ENCODE results near the gene BMP4. TPM values are rescaled to one million over a fixed set of nuclear protein-coding genes. Genes with fewer than 3 reads are reported as not detected.

BMP4 gene
- total RNA-seq, 4 donors from 2014 or later: 12.1 to 53.6 (median 20.2) TPM

DNA sequence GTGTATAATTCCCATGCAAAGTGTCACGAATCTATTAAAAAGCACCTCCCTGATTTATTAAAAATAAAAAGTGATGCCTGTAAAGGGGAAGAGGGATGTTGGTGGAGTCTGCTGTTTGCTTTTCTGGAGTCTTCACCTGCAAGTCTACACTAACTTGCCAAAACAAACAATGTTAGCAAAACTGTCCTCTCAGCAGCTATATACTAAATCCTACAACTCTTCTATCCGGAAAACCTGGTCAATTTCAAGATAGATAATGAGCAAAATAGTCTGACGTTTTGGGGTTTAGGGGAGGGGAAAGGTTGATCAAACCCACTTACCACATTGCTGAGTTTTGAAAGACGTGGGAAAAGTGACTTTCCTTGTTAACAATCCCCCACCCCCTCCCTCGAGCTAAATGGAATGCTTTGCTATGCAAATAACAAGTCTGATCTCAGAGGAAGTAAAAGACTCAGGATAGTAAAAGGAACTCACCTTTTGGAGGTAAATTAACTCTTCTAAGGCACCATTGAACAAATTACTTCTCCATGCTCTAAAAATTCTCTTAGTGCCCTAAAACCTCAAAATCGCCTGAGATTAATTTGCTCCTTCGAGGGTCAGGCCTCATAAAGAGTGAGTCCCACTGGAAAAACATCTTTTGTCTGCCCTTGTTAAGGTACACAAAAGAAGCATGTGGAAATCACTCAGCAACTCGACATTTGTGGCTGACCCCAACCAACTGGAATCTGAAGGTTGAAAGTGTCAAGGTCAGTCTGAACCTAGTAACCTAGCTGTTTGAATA is 13.5 kb downstream of the BMP4 start:
- DNase-seq: no peak
- Histone ChIP-seq H3K36me3 (no peaks in the 10 kb centered on the region), H3K4me3 (no peak overlapping the region), H3K4me1 (no peaks in the 10 kb centered on the region), H3K27ac (no peak overlapping the region), H3K27me3 (peaks cover 0 to 4% of the 10 kb centered on the region in 2 donors), H3K9me3 (no peaks in the 10 kb centered on the region)
- TF ChIP-seq, protein P1, sequence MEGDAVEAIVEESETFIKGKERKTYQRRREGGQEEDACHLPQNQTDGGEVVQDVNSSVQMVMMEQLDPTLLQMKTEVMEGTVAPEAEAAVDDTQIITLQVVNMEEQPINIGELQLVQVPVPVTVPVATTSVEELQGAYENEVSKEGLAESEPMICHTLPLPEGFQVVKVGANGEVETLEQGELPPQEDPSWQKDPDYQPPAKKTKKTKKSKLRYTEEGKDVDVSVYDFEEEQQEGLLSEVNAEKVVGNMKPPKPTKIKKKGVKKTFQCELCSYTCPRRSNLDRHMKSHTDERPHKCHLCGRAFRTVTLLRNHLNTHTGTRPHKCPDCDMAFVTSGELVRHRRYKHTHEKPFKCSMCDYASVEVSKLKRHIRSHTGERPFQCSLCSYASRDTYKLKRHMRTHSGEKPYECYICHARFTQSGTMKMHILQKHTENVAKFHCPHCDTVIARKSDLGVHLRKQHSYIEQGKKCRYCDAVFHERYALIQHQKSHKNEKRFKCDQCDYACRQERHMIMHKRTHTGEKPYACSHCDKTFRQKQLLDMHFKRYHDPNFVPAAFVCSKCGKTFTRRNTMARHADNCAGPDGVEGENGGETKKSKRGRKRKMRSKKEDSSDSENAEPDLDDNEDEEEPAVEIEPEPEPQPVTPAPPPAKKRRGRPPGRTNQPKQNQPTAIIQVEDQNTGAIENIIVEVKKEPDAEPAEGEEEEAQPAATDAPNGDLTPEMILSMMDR (IDR thresholded peaks at IDR 0.05): no peak
- TF ChIP-seq POLR2A (IDR thresholded peaks at IDR 0.05): no peak

DNA sequence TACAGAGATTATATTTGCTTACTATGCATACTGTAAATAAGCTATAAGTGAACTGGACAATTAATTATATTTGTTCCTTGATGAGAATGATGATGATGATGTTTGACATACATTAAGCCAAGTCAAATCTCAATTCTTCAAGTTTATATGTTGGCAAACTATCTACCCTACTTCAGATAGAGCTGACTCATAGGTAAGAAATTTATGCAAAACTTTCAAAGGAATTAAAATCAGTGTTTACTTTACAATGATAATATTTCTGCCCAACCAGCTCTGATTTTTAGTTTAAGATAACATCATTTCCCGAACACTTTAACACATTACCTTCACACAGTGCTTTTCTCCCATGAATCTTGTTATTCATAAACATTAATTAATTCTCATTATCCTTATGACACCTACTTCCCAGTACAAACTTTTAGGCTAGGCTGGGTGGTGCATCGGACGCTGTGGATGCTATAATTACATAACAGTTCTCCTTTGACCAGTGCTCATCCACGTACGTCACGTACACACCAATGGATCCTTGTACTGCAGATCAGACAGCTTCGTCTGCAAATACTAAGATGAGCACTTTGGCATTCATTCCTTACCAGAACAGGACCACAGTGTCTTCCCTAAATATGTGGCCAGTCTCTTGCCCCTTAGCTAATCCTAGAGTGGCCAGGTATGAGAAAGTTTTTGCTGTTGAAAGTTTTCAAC is 18.3 kb downstream of the BMP4 start:
- no peak for TF ChIP-seq POLR2A (IDR thresholded peaks at IDR 0.05)
- TF ChIP-seq, protein P1 (IDR thresholded peaks at IDR 0.05): no peak
- Histone ChIP-seq H3K36me3 (no peaks in the 10 kb centered on the region), H3K4me3 (no peak overlapping the region), H3K27ac (no peak overlapping the region), H3K9me3 (no peaks in the 10 kb centered on the region), H3K4me1 (no peaks in the 10 kb centered on the region), H3K27me3 (no peaks in the 10 kb centered on the region)
- no peak for DNase-seq

DNA sequence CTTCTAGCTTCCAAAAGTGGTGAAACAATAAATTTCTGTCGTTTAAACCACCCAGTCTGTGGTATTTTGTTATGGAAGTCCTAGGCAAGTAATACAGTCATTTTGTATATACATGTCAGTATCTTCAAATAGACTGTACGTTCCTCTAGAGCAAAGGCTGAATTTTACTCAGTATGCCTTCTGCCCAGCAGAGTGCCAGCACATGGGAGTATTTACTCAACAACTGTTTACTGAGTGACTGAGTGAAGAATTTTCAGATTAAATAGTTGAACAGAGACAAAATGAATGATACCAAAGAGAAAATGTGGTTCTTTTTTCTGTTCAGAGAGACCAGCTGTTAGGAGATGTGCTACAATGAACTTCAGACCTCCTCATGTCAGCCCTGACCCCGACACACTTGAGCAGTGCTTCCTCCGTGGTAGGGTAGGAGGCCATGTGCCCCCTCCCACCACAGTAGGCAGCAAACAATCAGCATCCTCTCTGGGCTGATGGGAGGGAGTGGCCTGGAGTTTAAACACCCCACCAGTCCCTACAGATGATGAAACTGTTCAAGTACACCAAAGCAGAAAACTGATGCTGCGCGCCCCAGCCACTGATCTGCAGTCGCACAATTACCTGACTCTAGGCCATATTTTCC is 21.7 kb downstream of the BMP4 start:
- no peak overlapping the region for H3K27ac ChIP-seq
- H3K4me3 ChIP-seq: no peak overlapping the region
- H3K4me1 ChIP-seq: no peaks in the 10 kb centered on the region
- DNase-seq: no peak
- no peak for TF ChIP-seq POLR2A (IDR thresholded peaks at IDR 0.05)
- TF ChIP-seq, protein P1 (IDR thresholded peaks at IDR 0.05): no peak
- no peaks in the 10 kb centered on the region for H3K27me3 ChIP-seq
- no peaks in the 10 kb centered on the region for H3K36me3 ChIP-seq
- H3K9me3 ChIP-seq: no peaks in the 10 kb centered on the region

DNA sequence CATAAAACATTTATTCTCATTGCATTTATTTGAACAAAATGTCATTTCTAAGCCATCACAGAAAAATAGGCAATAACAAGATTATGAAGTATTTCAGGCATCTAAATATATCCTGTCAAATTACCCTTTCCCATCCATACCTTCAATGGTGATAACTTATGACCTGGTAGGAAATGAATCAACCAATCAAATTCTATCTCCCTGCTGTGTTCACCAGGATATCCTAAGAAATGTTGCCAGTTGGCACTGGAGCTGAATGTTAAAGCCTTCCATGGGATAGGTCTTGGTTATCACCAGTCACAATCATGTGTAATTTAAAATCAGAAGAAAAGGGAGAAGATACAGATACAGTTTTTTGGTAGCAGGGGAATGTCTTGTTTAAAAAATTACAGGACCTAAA is 23.7 kb downstream of the BMP4 start:
- no peaks in the 10 kb centered on the region for H3K36me3 ChIP-seq
- TF ChIP-seq, protein P1 (IDR thresholded peaks at IDR 0.05): no peak
- no peak for TF ChIP-seq POLR2A (IDR thresholded peaks at IDR 0.05)
- no peak for DNase-seq
- H3K4me3 ChIP-seq: no peak overlapping the region
- H3K27ac ChIP-seq: no peak overlapping the region
- no peaks in the 10 kb centered on the region for H3K4me1 ChIP-seq
- H3K9me3 ChIP-seq: no peaks in the 10 kb centered on the region
- no peaks in the 10 kb centered on the region for H3K27me3 ChIP-seq

DNA sequence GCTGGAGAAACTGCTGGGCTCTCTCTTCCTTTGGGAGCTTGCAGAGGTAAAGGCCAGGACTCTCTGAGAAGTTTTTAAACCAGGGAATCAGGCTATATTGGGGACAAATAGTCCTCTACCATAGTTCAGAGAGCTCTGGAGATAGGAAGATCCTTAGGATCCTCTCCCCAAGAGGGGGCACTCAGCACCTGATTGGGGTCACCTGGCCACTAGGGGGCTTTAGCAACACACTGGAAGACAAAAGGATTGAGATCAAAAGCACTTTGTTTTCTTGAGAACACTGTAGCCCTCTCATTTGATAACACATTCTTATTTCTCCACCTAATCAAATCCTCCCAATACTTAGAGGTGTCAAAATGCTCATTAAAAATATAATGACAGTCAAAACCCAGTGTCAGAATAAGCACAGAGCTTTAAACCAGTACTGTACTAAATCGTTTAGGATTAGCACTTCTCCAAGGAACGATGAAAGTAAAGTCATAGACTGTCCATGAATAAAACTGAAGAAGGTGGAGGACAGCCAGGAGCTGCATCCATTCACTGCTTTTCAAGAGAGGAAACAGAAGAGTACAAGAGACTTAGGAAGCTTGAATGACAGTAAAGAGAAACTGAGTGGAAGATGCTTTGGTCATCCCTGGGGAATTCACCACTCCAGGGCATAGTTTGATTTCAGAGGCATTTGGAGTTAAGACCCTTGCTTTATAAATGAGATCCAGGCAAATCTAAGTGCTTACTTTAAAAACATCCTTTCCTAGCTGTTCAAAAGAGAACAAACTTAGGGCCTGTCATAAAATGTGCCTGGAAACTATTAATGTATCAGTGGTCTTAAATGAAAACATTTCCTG is 26.5 kb downstream of the BMP4 start:
- no peaks in the 10 kb centered on the region for H3K36me3 ChIP-seq
- H3K27me3 ChIP-seq: no peaks in the 10 kb centered on the region
- no peak overlapping the region for H3K27ac ChIP-seq
- no peaks in the 10 kb centered on the region for H3K9me3 ChIP-seq
- no peak overlapping the region for H3K4me3 ChIP-seq
- DNase-seq: peak in 1 of 3 donors; percentile 53
- no peaks in the 10 kb centered on the region for H3K4me1 ChIP-seq
- TF ChIP-seq, protein P1 (IDR thresholded peaks at IDR 0.05): peak in 4 of 6 experiments; percentile 31 to 44 (median 38)
- TF ChIP-seq POLR2A (IDR thresholded peaks at IDR 0.05): no peak

All from Peyer's patch (tissue), 4 donors.